ENCODE data around the gene IQSEC3.
"Not testable (repeated sequence)": the region's sequence is repeated elsewhere in the genome, so short reads cannot be mapped to it uniquely, and the experiment has no call there.

GRCh38 chr12:52902-53734 lies 13.4 kb upstream of the IQSEC3 start:
- not testable (repeated sequence) for TF ChIP-seq ISX (CRISPR knock-in tag; conservative IDR thresholded peaks at IDR 0.05); CENPT (CRISPR knock-in tag; IDR thresholded peaks at IDR 0.05; ENCODE audit: low read depth); NFRKB (IDR thresholded peaks at IDR 0.05); FOXM1 (CRISPR knock-in tag; IDR thresholded peaks at IDR 0.05); ZBTB33 (CRISPR knock-in tag; IDR thresholded peaks at IDR 0.05); ZNF510 (CRISPR knock-in tag; IDR thresholded peaks at IDR 0.05; ENCODE audit: low read depth); FOSL2 (CRISPR knock-in tag; IDR thresholded peaks at IDR 0.05)
- TF ChIP-seq, protein P1, sequence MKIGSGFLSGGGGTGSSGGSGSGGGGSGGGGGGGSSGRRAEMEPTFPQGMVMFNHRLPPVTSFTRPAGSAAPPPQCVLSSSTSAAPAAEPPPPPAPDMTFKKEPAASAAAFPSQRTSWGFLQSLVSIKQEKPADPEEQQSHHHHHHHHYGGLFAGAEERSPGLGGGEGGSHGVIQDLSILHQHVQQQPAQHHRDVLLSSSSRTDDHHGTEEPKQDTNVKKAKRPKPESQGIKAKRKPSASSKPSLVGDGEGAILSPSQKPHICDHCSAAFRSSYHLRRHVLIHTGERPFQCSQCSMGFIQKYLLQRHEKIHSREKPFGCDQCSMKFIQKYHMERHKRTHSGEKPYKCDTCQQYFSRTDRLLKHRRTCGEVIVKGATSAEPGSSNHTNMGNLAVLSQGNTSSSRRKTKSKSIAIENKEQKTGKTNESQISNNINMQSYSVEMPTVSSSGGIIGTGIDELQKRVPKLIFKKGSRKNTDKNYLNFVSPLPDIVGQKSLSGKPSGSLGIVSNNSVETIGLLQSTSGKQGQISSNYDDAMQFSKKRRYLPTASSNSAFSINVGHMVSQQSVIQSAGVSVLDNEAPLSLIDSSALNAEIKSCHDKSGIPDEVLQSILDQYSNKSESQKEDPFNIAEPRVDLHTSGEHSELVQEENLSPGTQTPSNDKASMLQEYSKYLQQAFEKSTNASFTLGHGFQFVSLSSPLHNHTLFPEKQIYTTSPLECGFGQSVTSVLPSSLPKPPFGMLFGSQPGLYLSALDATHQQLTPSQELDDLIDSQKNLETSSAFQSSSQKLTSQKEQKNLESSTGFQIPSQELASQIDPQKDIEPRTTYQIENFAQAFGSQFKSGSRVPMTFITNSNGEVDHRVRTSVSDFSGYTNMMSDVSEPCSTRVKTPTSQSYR (CRISPR knock-in tag; IDR thresholded peaks at IDR 0.05; ENCODE audit: borderline replicate concordance) = not testable (repeated sequence)
- TF ChIP-seq, protein P2, sequence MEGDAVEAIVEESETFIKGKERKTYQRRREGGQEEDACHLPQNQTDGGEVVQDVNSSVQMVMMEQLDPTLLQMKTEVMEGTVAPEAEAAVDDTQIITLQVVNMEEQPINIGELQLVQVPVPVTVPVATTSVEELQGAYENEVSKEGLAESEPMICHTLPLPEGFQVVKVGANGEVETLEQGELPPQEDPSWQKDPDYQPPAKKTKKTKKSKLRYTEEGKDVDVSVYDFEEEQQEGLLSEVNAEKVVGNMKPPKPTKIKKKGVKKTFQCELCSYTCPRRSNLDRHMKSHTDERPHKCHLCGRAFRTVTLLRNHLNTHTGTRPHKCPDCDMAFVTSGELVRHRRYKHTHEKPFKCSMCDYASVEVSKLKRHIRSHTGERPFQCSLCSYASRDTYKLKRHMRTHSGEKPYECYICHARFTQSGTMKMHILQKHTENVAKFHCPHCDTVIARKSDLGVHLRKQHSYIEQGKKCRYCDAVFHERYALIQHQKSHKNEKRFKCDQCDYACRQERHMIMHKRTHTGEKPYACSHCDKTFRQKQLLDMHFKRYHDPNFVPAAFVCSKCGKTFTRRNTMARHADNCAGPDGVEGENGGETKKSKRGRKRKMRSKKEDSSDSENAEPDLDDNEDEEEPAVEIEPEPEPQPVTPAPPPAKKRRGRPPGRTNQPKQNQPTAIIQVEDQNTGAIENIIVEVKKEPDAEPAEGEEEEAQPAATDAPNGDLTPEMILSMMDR (CRISPR knock-in tag; IDR thresholded peaks at IDR 0.05) = not testable (repeated sequence)
